A549 (cell line): ENCODE data around the gene SEMA3E. TPM values are rescaled to one million over a fixed set of nuclear protein-coding genes. Genes with fewer than 3 reads are reported as not detected.

Experiments
- ATAC-seq, 2 experiments: fragments of 200-7000 bp in 1 of 2; fragments of >200 bp in 1 of 2; cut with Nextera tagmentation in 1 of 2; cut with Tn5 transposase in 1 of 2; 3 replicates each; pipeline versions ENCODE4 v1.8.0 to v1.9.1; 2018 to 2020; ENCODE audit warnings: mild to moderate bottlenecking in 1 of 2, moderate library complexity in 1 of 2
- CTCF ChIA-PET: fragments of 300-600 bp; sonication (Branson Sonifier 250); formaldehyde crosslinking; extraction: SDS; loops from one replicate; lab custom pipeline; 2021; ENCODE audit warnings: antibody characterized with exemption, inconsistent platforms; lab: Yijun Ruan, JAX
- POLR2A ChIA-PET: fragments of 350-600 bp; formaldehyde crosslinking; extraction: SDS; loops from one replicate; lab custom pipeline; 2021; ENCODE audit warnings: antibody characterized with exemption, inconsistent platforms; lab: Yijun Ruan, JAX
- DNase-seq, 2 experiments: peaks; one replicate each; pipeline versions ENCODE4 v3.0.0 to v3.0.0-alpha.2; 2011 to 2016; ENCODE audit warnings: low read depth in 1 of 2, low spot score in 1 of 2
- FAIRE-seq: peaks from 2 replicates; lab custom pipeline; 2011; peaks lifted over from hg19 to GRCh38; lab: Jason Lieb, UNC
- H3K27ac ChIP-seq, 2 experiments: fragments of >200 bp; sonication (Bioruptor Twin); formaldehyde crosslinking; 3 replicates each; pipeline ENCODE4 v1.5.1; 2016 to 2017
- H3K4me1 ChIP-seq: fragments of >200 bp; sonication (Bioruptor Twin); formaldehyde crosslinking; 3 replicates; pipeline ENCODE4 v1.6.1; 2016
- H3K4me2 ChIP-seq: fragments of >200 bp; sonication (Bioruptor Twin); formaldehyde crosslinking; 3 replicates; pipeline ENCODE4 v1.6.1; 2016
- H3K4me3 ChIP-seq: fragments of >200 bp; sonication (Bioruptor Twin); formaldehyde crosslinking; 3 replicates; pipeline ENCODE4 v1.5.1; 2016
- H3K9me3 ChIP-seq: fragments of >200 bp; sonication (Bioruptor Twin); formaldehyde crosslinking; 3 replicates; pipeline ENCODE4 v1.6.1; 2016
- CBX2 ChIP-seq: fragments of 200-600 bp; sonication (generic); IDR thresholded peaks from 2 replicates; pipeline ENCODE4 v1.6.1; 2016; ENCODE audit warnings: low read depth, mild to moderate bottlenecking, borderline replicate concordance
- CTCF ChIP-seq: fragments of >200 bp; sonication (Bioruptor Twin); formaldehyde crosslinking; IDR thresholded peaks from 3 replicates; pipeline ENCODE4 v1.5.1; 2016
- EHF ChIP-seq: fragments of 250-450 bp; sonication (Bioruptor Pico); IDR thresholded peaks from 2 replicates; pipeline ENCODE4 v1.5.0; 2020; ENCODE audit warnings: mild to moderate bottlenecking
- EP300 ChIP-seq, 2 experiments: fragments of >200 bp; sonication (Bioruptor Twin); formaldehyde crosslinking; IDR thresholded peaks; 2 replicates in 1 of 2; 3 replicates in 1 of 2; pipeline ENCODE4 v1.6.1; 2016 to 2017
- HDAC2 ChIP-seq: fragments of 200-600 bp; sonication (generic); IDR thresholded peaks from 2 replicates; pipeline ENCODE4 v1.6.1; 2016
- HES2 ChIP-seq: fragments of >200 bp; sonication (Bioruptor Twin); formaldehyde crosslinking; IDR thresholded peaks from 2 replicates; pipeline ENCODE4 v1.6.1; 2016
- HOXB5 ChIP-seq: fragments of 250-450 bp; sonication (Bioruptor Pico); IDR thresholded peaks from 2 replicates; pipeline ENCODE4 v1.5.0; 2020; ENCODE audit warnings: mild to moderate bottlenecking, moderate library complexity
- MAZ ChIP-seq: fragments of 150-350 bp; IDR thresholded peaks from 2 replicates; pipeline ENCODE4 v1.6.1; 2014; ENCODE audit warnings: antibody characterized with exemption, low read depth, low read length, borderline replicate concordance
- NFE2L2 ChIP-seq: fragments of 150-350 bp; conservative IDR thresholded peaks from 2 replicates; pipeline ENCODE4 v1.6.1; 2014; ENCODE audit warnings: low read length
- REST ChIP-seq: fragments of 200-600 bp; sonication (generic); IDR thresholded peaks from 2 replicates; pipeline ENCODE4 v1.6.1; 2016; ENCODE audit warnings: antibody characterized with exemption, mild to moderate bottlenecking, moderate library complexity
- RNF2 ChIP-seq: fragments of 200-600 bp; sonication (generic); IDR thresholded peaks from 2 replicates; pipeline ENCODE4 v1.6.1; 2016; ENCODE audit warnings: low read depth, mild to moderate bottlenecking, antibody characterized with exemption, moderate library complexity, borderline replicate concordance
- SMC3 ChIP-seq: fragments of >200 bp; sonication (Bioruptor Twin); formaldehyde crosslinking; IDR thresholded peaks from 3 replicates; pipeline ENCODE4 v1.6.1; 2018; ENCODE audit warnings: inconsistent platforms
- SREBF2 ChIP-seq: fragments of 450-650 bp; IDR thresholded peaks from 2 replicates; pipeline ENCODE4 v1.6.1; 2014; ENCODE audit warnings: mild to moderate bottlenecking, moderate library complexity
- USF2 ChIP-seq: fragments of 450-650 bp; IDR thresholded peaks from 2 replicates; pipeline ENCODE4 v1.6.1; 2014; ENCODE audit warnings: antibody characterized with exemption
- ZNF302 ChIP-seq: fragments of 250-450 bp; sonication (Bioruptor Pico); IDR thresholded peaks from 2 replicates; pipeline ENCODE4 v1.9.0; 2021; ENCODE audit warnings: inconsistent platforms, mild to moderate bottlenecking, moderate library complexity
- ZSCAN20 ChIP-seq: fragments of 250-450 bp; sonication (Bioruptor Pico); IDR thresholded peaks from 2 replicates; pipeline ENCODE4 v1.8.0; 2022; ENCODE audit warnings: mild to moderate bottlenecking, moderate library complexity
- WGBS: methylation state at CpG from one replicate; pipeline ENCODE4 v1.1.6; 2017; ENCODE audit errors: missing lambda C conversion rate; 5-methylcytosine and 5-hydroxymethylcytosine counted together
- polyA plus RNA-seq, 4 experiments: library from polyadenylated mRNA; depleted of rRNA in 3 of 4; stranded (reverse); fragments of >200 nt; fragmentation: RNase III in 1 of 4; extraction: RNeasy Plus Mini Kit Qiagen cat#74134 plus additional on column Dnase treatment in 1 of 4; gene quantifications; 2 replicates in 3 of 4; 3 replicates in 1 of 4; pipeline ENCODE4 v1.2.3, GENCODE V29; 2011 to 2017

SEMA3E gene
- polyA plus RNA-seq, 2 of the 4 experiments (the other 2 are of a cell fraction), result 1.4 to 2.3 TPM

GRCh38 chr7:83486536-83486935 lies 162.4 kb downstream of the SEMA3E start:
- 67% methylated on average over 2 of the region's 2 CpGs for WGBS
- no peak overlapping the region for H3K27ac ChIP-seq

GRCh38 chr7:83484826-83485225 lies 164.1 kb downstream of the SEMA3E start:
- no peak for TF ChIP-seq SREBF2
- TF ChIP-seq USF2, result no peak
- TF ChIP-seq CTCF, result no peak
- TF ChIP-seq MAZ, result no peak
- TF ChIP-seq ZNF302 (CRISPR knock-in tag), result no peak
- no peak for TF ChIP-seq HDAC2
- no peak for TF ChIP-seq EP300 (IDR thresholded peaks at IDR 0.05)
- TF ChIP-seq, all 56 proteins: peak for 0
- POLR2A ChIA-PET, result no interaction called here
- Histone ChIP-seq H3K4me2 (no peak overlapping the region), H3K27ac (no peak overlapping the region), H3K9me3 (no peaks in the 10 kb centered on the region), H3K4me3 (no peak overlapping the region), H3K4me1 (no peaks in the 10 kb centered on the region)
- 53% methylated on average over 1 of the region's 1 CpG for WGBS
- FAIRE-seq (peak; percentile 36), DNase-seq (no peak), ATAC-seq (no peak)
- CTCF ChIA-PET, result no interaction called here

More at GRCh38 chr7:83486536-83486935, 162.4 kb downstream of the SEMA3E start:
- H3K4me1 ChIP-seq, result no peaks in the 10 kb centered on the region
- ATAC-seq, result no peak
- H3K4me3 ChIP-seq, result no peak overlapping the region
- no peak for FAIRE-seq
- TF ChIP-seq NFE2L2, result no peak
- no peak for TF ChIP-seq CBX2
- no peak for TF ChIP-seq REST
- TF ChIP-seq SREBF2, result no peak
- TF ChIP-seq ZSCAN20 (CRISPR knock-in tag), result no peak
- no peak for TF ChIP-seq RNF2
- no peak for TF ChIP-seq MAZ
- TF ChIP-seq HES2, result no peak
- DNase-seq, result no peak
- ChIA-PET CTCF (interaction anchor here (0.6 kb wide), 1 partner anchor 10 kb away, joined by 3 read pairs; no protein-coding TSS in a partner anchor), POLR2A (no interaction called here)
- H3K4me2 ChIP-seq, result no peak overlapping the region
- no peaks in the 10 kb centered on the region for H3K9me3 ChIP-seq

GRCh38 chr7:83484266-83484665 lies 164.7 kb downstream of the SEMA3E start:
- ChIA-PET POLR2A (no interaction called here), CTCF (interaction anchor here (0.9 kb wide), 1 partner anchor 30 kb away, joined by 3 read pairs; no protein-coding TSS in a partner anchor)
- Histone ChIP-seq H3K4me2 (no peak overlapping the region), H3K4me1 (no peaks in the 10 kb centered on the region), H3K9me3 (no peaks in the 10 kb centered on the region), H3K4me3 (no peak overlapping the region), H3K27ac (no peak overlapping the region)
- DNase-seq (no peak), FAIRE-seq (no peak), ATAC-seq (no peak)
- TF ChIP-seq HOXB5 (CRISPR knock-in tag) (no peak), SMC3 (no peak), EHF (no peak)
- 61% methylated on average over 1 of the region's 1 CpG for WGBS
